Activated effector memory CD4-positive, alpha-beta T cell treated with Interleukin-2 at 50 U/mL for 16 hours (primary cell): ENCODE measurements around the gene RASGRP3.

Source experiments
- DNase-seq: peaks from one replicate; pipeline ENCODE4 v3.0.0-alpha.2; 2020

RASGRP3 gene

GRCh38 chr2:33529771-33530481, 53.5 kb downstream of the RASGRP3 start:
- no peak for DNase-seq

- DNase-seq: no peak
Measured at GRCh38 chr2:33530690-33531548, 54.5 kb downstream of the RASGRP3 start.

- DNase-seq: no peak
Measured at GRCh38 chr2:33531549-33532059, 55.2 kb downstream of the RASGRP3 start.

- DNase-seq: no peak
Measured at GRCh38 chr2:33532146-33532545, 55.7 kb downstream of the RASGRP3 start.

GRCh38 chr2:33532966-33533365, 56.5 kb downstream of the RASGRP3 start:
- no peak for DNase-seq

- DNase-seq: no peak
Measured at GRCh38 chr2:33535421-33535820, 59.0 kb downstream of the RASGRP3 start.

- DNase-seq: no peak
Measured at GRCh38 chr2:33541243-33541642, 64.8 kb downstream of the RASGRP3 start.

- DNase-seq: no peak
Measured at GRCh38 chr2:33550206-33550605, 73.8 kb downstream of the RASGRP3 start.

- no peak for DNase-seq
Measured at GRCh38 chr2:33552758-33553461, 76.5 kb downstream of the RASGRP3 start.

GRCh38 chr2:33555681-33556080, 79.2 kb downstream of the RASGRP3 start:
- no peak for DNase-seq

GRCh38 chr2:33559328-33559727, 82.9 kb downstream of the RASGRP3 start:
- no peak for DNase-seq

- DNase-seq: no peak
Measured at GRCh38 chr2:33560017-33560416, 83.6 kb downstream of the RASGRP3 start.

- DNase-seq: no peak
Measured at GRCh38 chr2:33561872-33562271, 85.4 kb downstream of the RASGRP3 start.

GRCh38 chr2:33570681-33571080, 94.2 kb downstream of the RASGRP3 start:
- DNase-seq: no peak

- no peak for DNase-seq
Measured at GRCh38 chr2:33573657-33574056, 97.2 kb downstream of the RASGRP3 start.

- no peak for DNase-seq
Measured at GRCh38 chr2:33577084-33577483, 100.6 kb downstream of the RASGRP3 start.

GRCh38 chr2:33577668-33578067, 101.2 kb downstream of the RASGRP3 start:
- no peak for DNase-seq

- DNase-seq: no peak
Measured at GRCh38 chr2:33579227-33579626, 102.8 kb downstream of the RASGRP3 start.

- DNase-seq: no peak
Measured at GRCh38 chr2:33581872-33582271, 105.4 kb downstream of the RASGRP3 start.

- DNase-seq: no peak
Measured at GRCh38 chr2:33583194-33583938, 106.9 kb downstream of the RASGRP3 start.

GRCh38 chr2:33586766-33587165, 110.3 kb downstream of the RASGRP3 start:
- DNase-seq: no peak

- no peak for DNase-seq
Measured at GRCh38 chr2:33588232-33588631, 111.8 kb downstream of the RASGRP3 start.

- no peak for DNase-seq
Measured at GRCh38 chr2:33589444-33589843, 113.0 kb downstream of the RASGRP3 start.
